Measurements from ENCODE around the gene GRM7.

DNA sequence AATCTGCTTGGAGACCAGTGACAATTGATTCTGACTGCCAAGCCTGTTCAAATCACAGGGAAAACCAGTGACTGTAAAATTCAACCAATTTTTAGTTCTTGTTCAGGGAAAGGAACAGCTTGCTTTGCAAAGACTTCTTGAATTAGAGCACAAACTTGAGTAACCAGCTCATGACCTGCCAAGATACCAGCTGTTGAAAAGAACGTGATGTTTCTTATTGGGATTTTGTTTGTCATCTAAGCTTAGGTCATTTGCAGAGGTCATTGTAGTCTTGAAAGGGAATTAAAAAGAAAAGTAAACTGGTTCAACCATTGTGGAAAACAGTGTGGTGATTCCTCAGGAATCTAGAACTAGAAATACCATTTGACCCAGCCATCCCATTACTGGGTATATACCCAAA lies 428.2 kb downstream of the GRM7 start:
- TF ChIP-seq, protein P1, sequence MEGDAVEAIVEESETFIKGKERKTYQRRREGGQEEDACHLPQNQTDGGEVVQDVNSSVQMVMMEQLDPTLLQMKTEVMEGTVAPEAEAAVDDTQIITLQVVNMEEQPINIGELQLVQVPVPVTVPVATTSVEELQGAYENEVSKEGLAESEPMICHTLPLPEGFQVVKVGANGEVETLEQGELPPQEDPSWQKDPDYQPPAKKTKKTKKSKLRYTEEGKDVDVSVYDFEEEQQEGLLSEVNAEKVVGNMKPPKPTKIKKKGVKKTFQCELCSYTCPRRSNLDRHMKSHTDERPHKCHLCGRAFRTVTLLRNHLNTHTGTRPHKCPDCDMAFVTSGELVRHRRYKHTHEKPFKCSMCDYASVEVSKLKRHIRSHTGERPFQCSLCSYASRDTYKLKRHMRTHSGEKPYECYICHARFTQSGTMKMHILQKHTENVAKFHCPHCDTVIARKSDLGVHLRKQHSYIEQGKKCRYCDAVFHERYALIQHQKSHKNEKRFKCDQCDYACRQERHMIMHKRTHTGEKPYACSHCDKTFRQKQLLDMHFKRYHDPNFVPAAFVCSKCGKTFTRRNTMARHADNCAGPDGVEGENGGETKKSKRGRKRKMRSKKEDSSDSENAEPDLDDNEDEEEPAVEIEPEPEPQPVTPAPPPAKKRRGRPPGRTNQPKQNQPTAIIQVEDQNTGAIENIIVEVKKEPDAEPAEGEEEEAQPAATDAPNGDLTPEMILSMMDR (IDR thresholded peaks at IDR 0.05; ENCODE audit: insufficient read depth, low read length): no peak
- TF ChIP-seq POLR2AphosphoS5 (IDR thresholded peaks at IDR 0.05; ENCODE audit: low read depth): no peak
- no peak for TF ChIP-seq SPI1 (IDR thresholded peaks at IDR 0.05; ENCODE audit: borderline replicate concordance, low read depth)

Data from HL-60 (cell line).